Thyroid gland (tissue), 4 donors: ENCODE data around the gene AVPI1.

Experiments used
- POLR2A ChIP-seq, 2 donors: fragments of 450-650 bp; IDR thresholded peaks; one replicate each; pipeline ENCODE4 v1.6.1; 2017; ENCODE audit warnings: antibody characterized with exemption in 2 of 2, mild to moderate bottlenecking in 2 of 2, moderate library complexity in 1 of 2
- TF ChIP-seq, protein P1 (sequence below), 6 experiments: fragments of 200-600 bp in 3 of 6; fragments of 450-650 bp in 3 of 6; sonication (generic) in 3 of 6; IDR thresholded peaks; one replicate each; pipeline ENCODE4 v1.5.1; 2016 to 2019; ENCODE audit warnings: antibody characterized with exemption in 6 of 6, mild to moderate bottlenecking in 2 of 6, inconsistent platforms in 1 of 6, moderate library complexity in 1 of 6

DNA sequence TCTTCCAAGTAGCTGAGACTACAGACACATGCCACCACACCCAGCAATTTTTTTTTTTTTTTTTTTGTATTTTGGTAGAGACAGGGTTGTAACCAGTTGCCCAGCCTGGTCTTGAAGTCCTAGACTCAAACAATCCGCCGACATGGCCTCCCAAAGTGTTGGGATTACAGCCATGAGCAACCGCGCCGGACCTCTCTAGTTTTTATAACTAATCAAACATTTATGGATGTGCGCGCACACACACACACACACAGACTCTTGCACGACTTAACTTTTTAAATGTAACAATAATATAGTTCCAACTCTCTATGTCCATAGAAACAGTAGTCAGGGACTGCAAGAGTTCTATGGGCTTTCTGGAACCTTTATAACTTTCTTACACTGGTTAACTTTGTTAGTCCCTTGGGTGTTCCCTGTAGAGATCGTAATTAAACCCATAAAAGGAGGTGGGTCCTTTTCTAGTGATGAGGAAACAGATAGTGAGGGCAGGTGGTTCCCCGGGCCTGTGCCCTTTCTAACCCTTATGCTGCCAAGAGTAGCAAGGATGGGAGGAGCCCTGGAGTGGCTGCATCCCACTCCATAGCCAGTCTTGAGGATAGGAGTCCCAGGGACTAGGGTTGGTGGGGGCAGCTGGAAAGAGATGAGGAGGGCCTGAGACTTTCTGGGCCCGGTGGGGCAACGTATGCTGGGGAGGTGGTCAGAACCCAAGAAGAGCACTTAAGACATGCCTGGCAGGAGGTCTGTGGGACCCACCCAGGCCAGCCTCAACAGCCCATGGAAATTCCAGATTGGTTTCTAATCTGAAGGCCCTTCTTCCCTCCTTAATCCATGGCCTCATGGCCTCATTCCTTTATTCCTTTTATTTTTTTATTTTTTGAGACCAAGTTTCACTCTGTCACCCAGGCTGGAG, 35.1 kb upstream of the AVPI1 start:
- TF ChIP-seq, protein P1, sequence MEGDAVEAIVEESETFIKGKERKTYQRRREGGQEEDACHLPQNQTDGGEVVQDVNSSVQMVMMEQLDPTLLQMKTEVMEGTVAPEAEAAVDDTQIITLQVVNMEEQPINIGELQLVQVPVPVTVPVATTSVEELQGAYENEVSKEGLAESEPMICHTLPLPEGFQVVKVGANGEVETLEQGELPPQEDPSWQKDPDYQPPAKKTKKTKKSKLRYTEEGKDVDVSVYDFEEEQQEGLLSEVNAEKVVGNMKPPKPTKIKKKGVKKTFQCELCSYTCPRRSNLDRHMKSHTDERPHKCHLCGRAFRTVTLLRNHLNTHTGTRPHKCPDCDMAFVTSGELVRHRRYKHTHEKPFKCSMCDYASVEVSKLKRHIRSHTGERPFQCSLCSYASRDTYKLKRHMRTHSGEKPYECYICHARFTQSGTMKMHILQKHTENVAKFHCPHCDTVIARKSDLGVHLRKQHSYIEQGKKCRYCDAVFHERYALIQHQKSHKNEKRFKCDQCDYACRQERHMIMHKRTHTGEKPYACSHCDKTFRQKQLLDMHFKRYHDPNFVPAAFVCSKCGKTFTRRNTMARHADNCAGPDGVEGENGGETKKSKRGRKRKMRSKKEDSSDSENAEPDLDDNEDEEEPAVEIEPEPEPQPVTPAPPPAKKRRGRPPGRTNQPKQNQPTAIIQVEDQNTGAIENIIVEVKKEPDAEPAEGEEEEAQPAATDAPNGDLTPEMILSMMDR (IDR thresholded peaks at IDR 0.05), result no peak
- TF ChIP-seq POLR2A (IDR thresholded peaks at IDR 0.05), result no peak
